ENCODE measurements around the gene METTL24. TPM values are rescaled to one million over a fixed set of nuclear protein-coding genes. Genes with fewer than 3 reads are reported as not detected.
"Not testable (repeated sequence)": the region's sequence is repeated elsewhere in the genome, so short reads cannot be mapped to it uniquely, and the experiment has no call there.

Gene METTL24
- total RNA-seq, 2 donors from 2014 or later = not detected

DNA sequence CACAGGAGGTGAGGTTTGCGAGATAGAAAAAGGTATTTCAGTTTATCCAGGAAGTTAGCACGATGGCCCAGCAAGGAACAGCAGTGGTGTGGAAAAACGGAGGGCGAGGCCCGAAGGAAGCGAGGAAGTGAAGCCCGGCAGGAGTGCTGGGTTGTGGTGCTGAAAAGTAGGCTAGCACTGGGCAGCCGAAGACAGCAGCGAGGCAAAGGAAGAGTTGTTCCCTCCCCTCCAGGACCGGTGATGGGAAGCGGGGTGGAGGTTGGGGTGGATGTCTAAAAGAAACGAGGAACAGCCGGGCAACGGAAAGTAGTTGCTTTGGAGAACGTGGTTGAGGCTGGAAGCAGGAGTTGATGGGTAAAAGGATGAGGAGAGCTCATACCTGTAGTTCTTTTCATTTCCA, 1.4 kb downstream of the METTL24 start:
- no peak for DNase-seq
- no peaks in the 10 kb centered on the region for H3K36me3 Mint-ChIP-seq (ENCODE audit: insufficient read depth in 2 of 2)
- no peaks in the 10 kb centered on the region for H3K9me3 Mint-ChIP-seq
- peak overlapping the region; percentile 39 to 86 for H3K4me3 Mint-ChIP-seq
- H3K27ac Mint-ChIP-seq = no peak overlapping the region
- H3K4me1 Mint-ChIP-seq (ENCODE audit: low read depth) = peaks cover 14% of the 10 kb centered on the region
- no peak for ATAC-seq (replicated peaks in 1 of 2)
- H3K27me3 Mint-ChIP-seq (ENCODE audit: low read depth) = peaks cover 36% of the 10 kb centered on the region

- H3K9me3 Mint-ChIP-seq = no peaks in the 10 kb centered on the region
- ATAC-seq (replicated peaks in 1 of 2) (no peak), DNase-seq (no peak)
- H3K4me3 Mint-ChIP-seq = no peak overlapping the region
- H3K27ac Mint-ChIP-seq = no peak overlapping the region
- peaks cover 36% of the 10 kb centered on the region for H3K27me3 Mint-ChIP-seq (ENCODE audit: low read depth)
- peaks cover 14% of the 10 kb centered on the region for H3K4me1 Mint-ChIP-seq (ENCODE audit: low read depth)
- no peaks in the 10 kb centered on the region for H3K36me3 Mint-ChIP-seq (ENCODE audit: insufficient read depth in 2 of 2)
These were observed 2.4 kb downstream of the METTL24 start for GRCh38 chr6:110355727-110356126.

DNA sequence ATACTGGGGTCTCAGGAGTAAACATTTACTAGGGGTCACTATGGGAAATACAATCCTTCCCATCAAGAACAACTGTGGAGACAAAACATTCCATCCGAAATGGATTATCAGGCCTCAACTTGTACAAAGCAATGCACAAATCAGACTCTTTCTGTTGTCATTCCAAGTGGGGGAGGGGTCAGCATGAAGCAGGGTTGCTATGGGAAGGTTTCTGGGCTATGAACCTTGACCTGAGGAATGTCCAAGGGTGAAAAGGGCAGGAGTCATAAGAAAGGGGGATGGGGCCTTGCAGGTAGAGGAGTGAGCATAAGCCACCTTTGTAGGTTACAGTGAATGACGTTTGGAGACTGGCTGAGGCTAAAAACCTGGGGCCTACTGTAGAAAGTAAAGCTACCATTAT, 3.1 kb downstream of the METTL24 start:
- DNase-seq (no peak), ATAC-seq (replicated peaks in 1 of 2) (no peak)
- no peak overlapping the region for H3K27ac Mint-ChIP-seq
- H3K27me3 Mint-ChIP-seq (ENCODE audit: low read depth) = peaks cover 36% of the 10 kb centered on the region
- no peaks in the 10 kb centered on the region for H3K9me3 Mint-ChIP-seq
- H3K4me1 Mint-ChIP-seq (ENCODE audit: low read depth) = peaks cover 14% of the 10 kb centered on the region
- H3K4me3 Mint-ChIP-seq = no peak overlapping the region
- no peaks in the 10 kb centered on the region for H3K36me3 Mint-ChIP-seq (ENCODE audit: insufficient read depth in 2 of 2)

DNA sequence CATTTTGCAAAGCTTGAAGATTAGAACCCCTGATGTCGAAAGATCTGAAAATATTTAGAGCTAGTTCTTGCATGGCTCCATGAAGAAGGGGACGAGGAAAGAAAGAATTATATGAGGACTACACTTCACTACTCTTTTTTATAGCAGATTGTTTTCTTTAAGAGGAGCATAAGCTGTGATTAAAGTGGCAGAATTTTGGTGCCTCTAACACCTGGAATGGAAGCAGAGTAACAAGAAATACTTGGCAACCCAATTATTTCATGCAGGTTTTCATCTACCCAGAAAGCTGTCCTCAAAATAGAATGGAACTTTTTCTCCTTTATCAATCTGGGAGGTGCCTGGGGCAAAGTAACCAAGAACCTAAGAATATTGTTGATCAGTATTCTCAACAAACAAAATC, 4.0 kb downstream of the METTL24 start:
- Mint-ChIP-seq H3K9me3 (no peaks in the 10 kb centered on the region), H3K4me3 (no peak overlapping the region), H3K36me3 (ENCODE audit: insufficient read depth in 2 of 2) (no peaks in the 10 kb centered on the region), H3K27me3 (ENCODE audit: low read depth) (peaks cover 31% of the 10 kb centered on the region), H3K27ac (no peak overlapping the region), H3K4me1 (ENCODE audit: low read depth) (peaks cover 14% of the 10 kb centered on the region)
- no peak for DNase-seq
- ATAC-seq (replicated peaks in 1 of 2) = no peak

DNA sequence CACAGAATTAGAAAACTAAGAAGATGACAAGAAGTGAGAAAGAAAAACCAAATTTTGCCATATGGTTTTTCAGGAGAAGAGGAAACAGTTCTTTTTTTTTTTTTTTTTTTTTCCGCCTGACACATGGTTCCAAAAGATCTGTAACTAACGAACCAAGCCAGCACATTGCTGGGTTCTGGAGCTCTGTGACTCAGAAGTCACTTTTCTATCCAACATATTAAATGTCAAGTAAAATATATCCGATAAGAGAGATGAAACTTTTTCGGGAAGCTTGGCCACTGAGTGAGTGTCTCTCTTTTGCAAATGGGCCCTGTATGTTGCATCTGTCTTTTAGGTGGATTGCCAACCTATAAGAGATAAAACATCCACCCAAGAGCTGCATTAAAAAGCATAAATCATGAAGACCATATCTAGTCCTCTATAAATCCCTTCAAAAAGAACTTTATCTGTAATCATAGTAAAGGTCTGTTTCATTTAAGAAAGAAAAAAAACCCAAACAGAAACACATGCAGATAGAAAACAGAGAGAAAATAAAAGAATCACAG, 4.6 kb downstream of the METTL24 start:
- DNase-seq (no peak), ATAC-seq (replicated peaks in 1 of 2) (no peak)
- Mint-ChIP-seq H3K4me1 (ENCODE audit: low read depth) (peaks cover 14% of the 10 kb centered on the region), H3K27me3 (ENCODE audit: low read depth) (peaks cover 25% of the 10 kb centered on the region), H3K36me3 (ENCODE audit: insufficient read depth in 2 of 2) (no peaks in the 10 kb centered on the region), H3K4me3 (no peak overlapping the region), H3K27ac (no peak overlapping the region), H3K9me3 (no peaks in the 10 kb centered on the region)

DNA sequence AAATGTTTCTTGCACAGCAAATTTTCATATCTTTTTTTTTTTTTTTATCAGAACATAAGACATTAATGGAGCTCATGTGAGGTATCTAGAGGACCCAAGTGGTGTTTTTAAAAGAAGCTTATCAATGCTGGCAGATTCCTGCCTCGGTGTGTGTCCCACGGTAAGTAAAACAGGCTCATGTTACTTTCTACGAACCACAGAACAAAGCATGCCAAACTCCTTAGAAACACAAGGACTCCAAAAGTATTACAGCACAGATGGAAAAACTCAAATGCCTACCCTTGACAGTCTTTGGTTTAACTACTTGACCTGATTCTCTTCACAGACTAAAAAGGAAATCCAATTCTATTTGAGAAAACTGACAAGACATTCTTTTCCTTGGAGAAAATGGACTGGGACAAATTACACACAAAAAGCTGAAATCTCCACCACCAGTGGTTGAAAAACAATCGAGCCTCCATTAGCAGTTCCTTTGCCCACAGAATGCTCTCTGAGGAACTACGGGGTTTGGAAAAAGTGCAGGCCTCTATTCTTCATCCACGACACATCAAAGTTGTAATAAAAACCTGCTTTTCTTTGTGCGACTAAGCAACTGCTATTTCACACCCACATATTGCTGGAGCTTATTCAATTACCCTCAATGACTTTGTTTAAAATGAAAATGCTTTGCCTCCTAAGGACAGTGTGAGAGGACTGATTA, 5.4 kb downstream of the METTL24 start:
- Mint-ChIP-seq H3K9me3 (no peaks in the 10 kb centered on the region), H3K4me1 (ENCODE audit: low read depth) (peaks cover 14% of the 10 kb centered on the region), H3K36me3 (ENCODE audit: insufficient read depth in 2 of 2) (no peaks in the 10 kb centered on the region), H3K4me3 (no peak overlapping the region), H3K27me3 (ENCODE audit: low read depth) (peaks cover 23% of the 10 kb centered on the region), H3K27ac (no peak overlapping the region)
- no peak for DNase-seq
- no peak for ATAC-seq (replicated peaks in 1 of 2)

DNA sequence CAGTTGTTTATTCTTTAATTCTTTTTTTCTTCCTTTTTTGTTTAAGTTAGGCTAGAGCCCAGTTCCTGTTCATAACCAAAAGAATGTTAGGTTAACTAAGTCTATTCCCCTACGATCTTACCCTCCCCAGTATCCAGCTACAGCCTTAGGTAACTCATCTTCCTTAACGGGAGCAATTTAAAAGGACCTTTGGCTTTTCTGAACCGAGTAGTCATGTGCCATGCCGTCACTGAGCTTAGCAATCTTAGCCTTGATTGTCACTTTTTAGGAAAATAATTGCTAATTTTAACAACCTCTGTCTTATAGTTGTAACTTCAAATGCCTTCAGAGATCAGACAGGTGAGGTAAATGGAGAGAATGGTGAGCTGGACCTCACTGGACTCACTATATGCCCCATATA, 6.2 kb downstream of the METTL24 start:
- Mint-ChIP-seq H3K4me1 (ENCODE audit: low read depth) (peaks cover 7% of the 10 kb centered on the region), H3K27ac (no peak overlapping the region), H3K36me3 (ENCODE audit: insufficient read depth in 2 of 2) (no peaks in the 10 kb centered on the region), H3K27me3 (ENCODE audit: low read depth) (peaks cover 16% of the 10 kb centered on the region), H3K9me3 (no peaks in the 10 kb centered on the region), H3K4me3 (no peak overlapping the region)
- no peak for ATAC-seq (replicated peaks in 1 of 2)
- DNase-seq = no peak

DNA sequence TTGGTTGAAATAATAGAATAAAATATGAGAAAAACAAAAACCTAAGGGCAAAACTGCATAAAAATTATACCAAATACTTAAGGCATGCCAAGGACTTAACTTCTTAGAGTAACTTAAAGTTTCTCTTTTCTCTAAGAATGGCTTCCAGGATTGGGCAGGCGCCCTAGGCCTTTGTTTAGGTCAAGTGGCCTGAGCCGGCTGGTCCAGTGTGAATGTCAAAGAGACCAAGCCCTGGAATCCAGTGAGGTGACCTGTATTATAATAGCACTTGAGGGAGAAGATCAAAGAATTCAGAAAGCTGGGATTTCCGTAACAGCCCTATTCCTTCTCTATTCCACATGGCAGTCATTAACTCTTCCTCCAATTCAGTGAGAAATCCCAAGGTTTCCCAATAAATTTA, 6.6 kb downstream of the METTL24 start:
- peaks cover 12% of the 10 kb centered on the region for H3K27me3 Mint-ChIP-seq (ENCODE audit: low read depth)
- no peak overlapping the region for H3K27ac Mint-ChIP-seq
- peaks cover 2% of the 10 kb centered on the region for H3K4me1 Mint-ChIP-seq (ENCODE audit: low read depth)
- H3K4me3 Mint-ChIP-seq = no peak overlapping the region
- ATAC-seq (replicated peaks in 1 of 2) (no peak), DNase-seq (no peak)
- H3K36me3 Mint-ChIP-seq (ENCODE audit: insufficient read depth in 2 of 2) = no peaks in the 10 kb centered on the region
- H3K9me3 Mint-ChIP-seq = no peaks in the 10 kb centered on the region

DNA sequence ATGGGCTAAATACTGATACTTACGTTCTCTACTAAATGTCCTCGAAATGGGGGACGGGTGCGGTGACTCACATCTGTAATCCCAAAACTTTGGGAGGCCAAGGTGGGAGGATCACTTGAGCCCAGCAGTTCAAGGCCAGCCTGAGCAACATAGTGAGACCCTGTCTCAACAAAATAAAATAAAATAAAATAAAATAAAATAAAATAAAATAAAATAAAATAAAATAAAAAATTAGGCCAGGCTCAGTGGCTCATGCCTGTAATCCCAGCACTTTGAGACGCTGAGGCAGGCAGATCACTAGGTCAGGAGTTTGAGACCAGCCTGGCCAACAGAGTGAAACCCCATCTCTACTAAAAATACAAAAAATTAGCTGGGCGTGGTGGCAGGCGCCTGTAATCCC, 7.6 kb downstream of the METTL24 start:
- DNase-seq; H3K4me3 Mint-ChIP-seq; H3K36me3 Mint-ChIP-seq (ENCODE audit: insufficient read depth in 2 of 2); ATAC-seq (replicated peaks in 1 of 2); H3K27ac Mint-ChIP-seq; H3K9me3 Mint-ChIP-seq; H3K4me1 Mint-ChIP-seq (ENCODE audit: low read depth); H3K27me3 Mint-ChIP-seq (ENCODE audit: low read depth): not testable (repeated sequence)

DNA sequence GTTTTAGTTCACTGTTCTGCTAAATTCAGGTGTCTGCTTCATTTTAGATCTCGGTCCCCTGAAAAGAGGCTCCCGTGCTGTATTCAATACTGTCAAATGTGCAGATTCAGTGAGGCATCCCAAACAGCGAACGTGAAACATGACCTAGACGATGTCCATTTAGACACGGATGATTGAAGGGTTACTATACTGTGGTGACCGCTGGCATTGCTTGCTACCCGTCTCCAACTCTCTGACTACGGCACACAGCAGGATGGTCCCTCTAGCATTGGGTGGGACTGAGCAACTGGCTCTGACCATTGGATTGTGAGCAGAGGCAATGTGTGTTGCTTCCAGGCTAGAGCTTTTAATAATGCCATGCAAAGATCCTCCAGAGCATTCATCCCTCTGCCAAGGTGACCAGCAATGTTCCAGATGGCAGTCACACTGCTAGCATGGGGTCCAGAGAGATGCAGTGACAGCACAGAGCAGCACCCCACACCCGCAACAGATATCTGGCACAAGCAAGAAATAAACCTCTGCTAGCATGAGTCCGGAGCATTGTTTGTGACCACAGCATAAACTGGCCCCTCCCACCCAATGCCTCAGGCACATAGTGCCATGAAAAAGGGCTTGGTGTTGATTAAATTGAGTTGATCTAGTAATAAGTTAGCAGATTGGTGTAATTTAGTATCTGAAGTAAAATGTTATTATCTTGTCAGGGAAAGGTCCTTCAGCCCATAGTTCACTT, 9.0 kb downstream of the METTL24 start:
- Mint-ChIP-seq H3K4me3 (no peak overlapping the region), H3K4me1 (ENCODE audit: low read depth) (no peaks in the 10 kb centered on the region), H3K27me3 (ENCODE audit: low read depth) (no peaks in the 10 kb centered on the region), H3K27ac (no peak overlapping the region), H3K9me3 (no peaks in the 10 kb centered on the region), H3K36me3 (ENCODE audit: insufficient read depth in 2 of 2) (no peaks in the 10 kb centered on the region)
- DNase-seq (no peak), ATAC-seq (replicated peaks in 1 of 2) (no peak)

- no peak overlapping the region for H3K4me3 Mint-ChIP-seq
- H3K9me3 Mint-ChIP-seq = no peaks in the 10 kb centered on the region
- DNase-seq = no peak
- H3K4me1 Mint-ChIP-seq (ENCODE audit: low read depth) = no peaks in the 10 kb centered on the region
- no peak for ATAC-seq (replicated peaks in 1 of 2)
- H3K27me3 Mint-ChIP-seq (ENCODE audit: low read depth) = no peaks in the 10 kb centered on the region
- no peak overlapping the region for H3K27ac Mint-ChIP-seq
- H3K36me3 Mint-ChIP-seq (ENCODE audit: insufficient read depth in 2 of 2) = no peaks in the 10 kb centered on the region
These were observed 13.1 kb downstream of the METTL24 start for GRCh38 chr6:110345025-110345424.

DNA sequence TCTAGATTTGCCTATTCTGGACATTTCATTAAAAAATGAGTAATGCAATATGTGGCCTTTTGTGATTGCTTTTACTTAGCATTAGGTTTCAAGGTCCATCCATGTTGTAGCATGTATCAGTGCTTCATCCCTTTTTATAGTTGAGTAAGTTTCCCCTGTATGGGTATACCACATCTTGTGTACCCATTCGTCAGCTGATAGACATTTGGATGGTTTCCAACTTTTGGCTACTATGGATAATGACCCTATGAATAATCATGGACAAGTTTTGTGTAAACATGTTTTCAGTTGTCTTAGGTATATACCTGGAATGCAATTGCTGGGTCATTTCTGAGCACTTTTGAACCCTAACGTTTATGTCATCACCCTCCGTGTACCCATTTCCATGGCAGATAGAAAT, 15.4 kb downstream of the METTL24 start:
- no peak for ATAC-seq (replicated peaks in 1 of 2)
- Mint-ChIP-seq H3K4me3 (no peak overlapping the region), H3K36me3 (ENCODE audit: insufficient read depth in 2 of 2) (no peaks in the 10 kb centered on the region), H3K9me3 (no peaks in the 10 kb centered on the region), H3K27me3 (ENCODE audit: low read depth) (peaks cover 7% of the 10 kb centered on the region), H3K4me1 (ENCODE audit: low read depth) (no peaks in the 10 kb centered on the region), H3K27ac (no peak overlapping the region)
- DNase-seq = no peak

GRCh38 chr6:110341663-110342596, 16.2 kb downstream of the METTL24 start:
- DNase-seq = no peak
- H3K9me3 Mint-ChIP-seq = no peaks in the 10 kb centered on the region
- H3K4me3 Mint-ChIP-seq = no peak overlapping the region
- H3K36me3 Mint-ChIP-seq (ENCODE audit: insufficient read depth in 2 of 2) = no peaks in the 10 kb centered on the region
- no peaks in the 10 kb centered on the region for H3K4me1 Mint-ChIP-seq (ENCODE audit: low read depth)
- peaks cover 7% of the 10 kb centered on the region for H3K27me3 Mint-ChIP-seq (ENCODE audit: low read depth)
- no peak overlapping the region for H3K27ac Mint-ChIP-seq
- no peak for ATAC-seq (replicated peaks in 1 of 2)

All from activated T-cell treated with anti-CD3 and anti-CD28 coated beads, Interleukin-2, amount 50 U/mL, for 72 hours (primary cell).